Measurements from ENCODE around the gene MGST1.

GRCh38 chr12:16303939-16304338 is 43.5 kb upstream of the MGST1 start:
- TF ChIP-seq CTCF (conservative IDR thresholded peaks at IDR 0.05; ENCODE audit: low read length): no peak
- no peak for TF ChIP-seq EZH2phosphoT487 (IDR thresholded peaks at IDR 0.05; ENCODE audit: borderline replicate concordance)
